ENCODE measurements around the gene KRT6A.

KRT6A gene

GRCh38 chr12:52493172-52493571, at the start of gene KRT6A:
Gene KRT6A (minus strand): TSS chr12:52493257. CDS start chr12:52493188, 69 bp downstream.
- DNase-seq, result no peak

GRCh38 chr12:52542157-52542556, 49.1 kb upstream of the KRT6A start:
- DNase-seq, result no peak

GRCh38 chr12:52541709-52542108, 48.7 kb upstream of the KRT6A start:
- no peak for DNase-seq

- DNase-seq, result no peak
Observed at GRCh38 chr12:52540531-52540930, 47.5 kb upstream of the KRT6A start.

- DNase-seq, result no peak
Observed at GRCh38 chr12:52539821-52540173, 46.7 kb upstream of the KRT6A start.

GRCh38 chr12:52539083-52539820, 46.2 kb upstream of the KRT6A start:
- peak; percentile 45 for DNase-seq

GRCh38 chr12:52537101-52537500, 44.0 kb upstream of the KRT6A start:
- DNase-seq, result no peak

- no peak for DNase-seq
Observed at GRCh38 chr12:52535574-52535973, 42.5 kb upstream of the KRT6A start.

GRCh38 chr12:52534482-52534881, 41.4 kb upstream of the KRT6A start:
- no peak for DNase-seq

- no peak for DNase-seq
Observed at GRCh38 chr12:52533686-52534470, 40.8 kb upstream of the KRT6A start.

GRCh38 chr12:52532636-52533035, 39.6 kb upstream of the KRT6A start:
- no peak for DNase-seq

GRCh38 chr12:52531566-52532300, 38.7 kb upstream of the KRT6A start:
- DNase-seq, result no peak

- DNase-seq, result no peak
Observed at GRCh38 chr12:52530905-52531304, 37.8 kb upstream of the KRT6A start.

- no peak for DNase-seq
Observed at GRCh38 chr12:52530366-52530765, 37.3 kb upstream of the KRT6A start.

- no peak for DNase-seq
Observed at GRCh38 chr12:52529846-52530245, 36.8 kb upstream of the KRT6A start.

GRCh38 chr12:52529417-52529816, 36.4 kb upstream of the KRT6A start:
- no peak for DNase-seq

GRCh38 chr12:52528641-52529143, 35.6 kb upstream of the KRT6A start:
- DNase-seq, result no peak

GRCh38 chr12:52527121-52527800, 34.2 kb upstream of the KRT6A start:
- no peak for DNase-seq

GRCh38 chr12:52526511-52526951, 33.5 kb upstream of the KRT6A start:
- no peak for DNase-seq

GRCh38 chr12:52525661-52526499, 32.8 kb upstream of the KRT6A start:
- DNase-seq, result no peak

GRCh38 chr12:52524898-52525591, 32.0 kb upstream of the KRT6A start:
- DNase-seq, result no peak

Data from DMS79 (cell line).